Endothelial cell of umbilical vein (primary cell): ENCODE results near the gene CNIH2. TPM values are rescaled to one million over a fixed set of nuclear protein-coding genes. Genes with fewer than 3 reads are reported as not detected.

Experiments
- BruUV-seq: library from RNA; stranded (reverse); fragments of 400-500 nt; replicated peaks from 2 replicates; lab custom pipeline; 2021; lab: Mats Ljungman, UMichigan
- CTCF ChIA-PET: fragments of 300-600, 350-600 bp; sonication (Branson Sonifier 250); formaldehyde crosslinking; loops from one replicate; lab custom pipeline; 2021; ENCODE audit warnings: antibody characterized with exemption, inconsistent platforms; lab: Charles Lee
- POLR2A ChIA-PET: fragments of 300-600, 350-600 bp; sonication (Branson Sonifier 250); formaldehyde crosslinking; loops from one replicate; lab custom pipeline; 2021; ENCODE audit warnings: antibody characterized with exemption, inconsistent platforms; lab: Charles Lee
- DNase-seq: peaks from one replicate; pipeline ENCODE4 v3.0.0-alpha.2; 2011; ENCODE audit warnings: low read depth, low spot score
- FAIRE-seq: peaks from 2 replicates; lab custom pipeline; 2011; peaks lifted over from hg19 to GRCh38; lab: Jason Lieb, UNC
- H2AFZ ChIP-seq: 2 replicates; pipeline ENCODE4 v1.6.0; 2012; ENCODE audit warnings: low read depth, low read length, control low read depth, inconsistent platforms
- H3K27ac ChIP-seq: 2 replicates; pipeline ENCODE4 v1.5.1; 2011; ENCODE audit warnings: low read depth, mild to moderate bottlenecking, control low read depth, low read length, moderate library complexity; ENCODE audit not compliant: insufficient read depth
- H3K27me3 ChIP-seq, 2 experiments: 2 replicates each; pipeline versions ENCODE4 v1.6.0 to v1.6.1; 2011; ENCODE audit warnings: low read length in 2 of 2, mixed read lengths in 1 of 2; ENCODE audit not compliant: control insufficient read depth in 2 of 2, insufficient read depth in 2 of 2
- H3K36me3 ChIP-seq, 2 experiments: 2 replicates in 1 of 2; 3 replicates in 1 of 2; pipeline ENCODE4 v1.5.1; 2011; ENCODE audit warnings: low read length in 2 of 2, mild to moderate bottlenecking in 1 of 2, moderate library complexity in 1 of 2; ENCODE audit not compliant: control insufficient read depth in 2 of 2, insufficient read depth in 2 of 2; ENCODE audit errors: extremely low read depth in 1 of 2
- H3K4me1 ChIP-seq: 3 replicates; pipeline ENCODE4 v1.5.1; 2011; ENCODE audit warnings: mild to moderate bottlenecking, low read length; ENCODE audit not compliant: control insufficient read depth, insufficient read depth; ENCODE audit errors: extremely low read depth
- H3K4me2 ChIP-seq: 2 replicates; pipeline ENCODE4 v1.6.1; 2011; ENCODE audit warnings: low read length, control low read depth, mixed read lengths; ENCODE audit not compliant: insufficient read depth
- H3K4me3 ChIP-seq, 3 experiments: fragments of 200-600 bp in 1 of 3; sonication (generic), shearing (Covaris generic) in 1 of 3; replicated peaks in 1 of 3; 2 replicates each; pipeline ENCODE4 v1.5.1; 2011 to 2016; ENCODE audit warnings: control low read depth in 3 of 3, low read length in 3 of 3, mild to moderate bottlenecking in 2 of 3, inconsistent platforms in 1 of 3, low read depth in 1 of 3, moderate library complexity in 1 of 3; ENCODE audit not compliant: insufficient read depth in 1 of 3
- H3K79me2 ChIP-seq: 2 replicates; pipeline ENCODE4 v1.6.0; 2012; ENCODE audit warnings: low read length, inconsistent platforms; ENCODE audit not compliant: control insufficient read depth, insufficient read depth
- H3K9ac ChIP-seq: replicated peaks from 2 replicates; pipeline ENCODE3; 2011; ENCODE audit warnings: low read length, control low read depth; ENCODE audit not compliant: insufficient read depth; ENCODE audit errors: extremely low read depth
- H3K9me1 ChIP-seq: replicated peaks from 3 replicates; pipeline ENCODE4 v1.6.0; 2011; ENCODE audit warnings: mild to moderate bottlenecking, low read length; ENCODE audit not compliant: control insufficient read depth, insufficient read depth; ENCODE audit errors: extremely low read depth
- H3K9me3 ChIP-seq: replicated peaks from 2 replicates; pipeline ENCODE4 v1.5.1; 2012; ENCODE audit warnings: low read length, inconsistent platforms; ENCODE audit not compliant: control insufficient read depth, insufficient read depth
- H4K20me1 ChIP-seq: replicated peaks from 2 replicates; pipeline ENCODE3; 2011; ENCODE audit warnings: mild to moderate bottlenecking, low read length; ENCODE audit not compliant: control insufficient read depth, insufficient read depth; ENCODE audit errors: extremely low read depth
- EZH2 ChIP-seq: IDR thresholded peaks from 2 replicates; pipeline ENCODE4 v1.6.1; 2012; ENCODE audit warnings: borderline replicate concordance, low read depth, mild to moderate bottlenecking, moderate library complexity, low read length, inconsistent platforms; ENCODE audit not compliant: severe bottlenecking
- FOS ChIP-seq: IDR thresholded peaks from 2 replicates; pipeline ENCODE4 v1.6.1; 2011; ENCODE audit warnings: mild to moderate bottlenecking, low read length, moderate library complexity, borderline replicate concordance; ENCODE audit not compliant: insufficient read depth
- GATA2 ChIP-seq: IDR thresholded peaks from 2 replicates; pipeline ENCODE4 v1.7.0; 2011; ENCODE audit warnings: low read depth, mild to moderate bottlenecking, moderate library complexity, mixed read lengths, low read length; ENCODE audit not compliant: insufficient read length, insufficient read depth
- JUN ChIP-seq: IDR thresholded peaks from 2 replicates; pipeline ENCODE4 v1.6.1; 2011; ENCODE audit warnings: borderline replicate concordance, low read depth; ENCODE audit not compliant: insufficient read length, insufficient read depth
- MYC ChIP-seq: IDR thresholded peaks from one replicate; pipeline ENCODE4 v1.6.1; 2011; ENCODE audit warnings: mild to moderate bottlenecking, low read depth, low read length
- POLR2A ChIP-seq: IDR thresholded peaks from 2 replicates; pipeline ENCODE4 v1.6.1; 2012; ENCODE audit warnings: low read depth, mild to moderate bottlenecking, control low read depth, low read length
- POLR2AphosphoS5 ChIP-seq: IDR thresholded peaks from 2 replicates; pipeline ENCODE4 v1.6.1; 2012; ENCODE audit warnings: low read depth, mild to moderate bottlenecking, control low read depth, low read length, moderate library complexity; ENCODE audit not compliant: insufficient read depth
- dilution Hi-C: fragments of 300-500 bp; cut with MboI; formaldehyde crosslinking; loops from one replicate; pipeline ENCODE4 v1.15.0; 2019; ENCODE audit warnings: low sequenced_read_pairs; ENCODE audit not compliant: extremely low pct_ligation_motif_present
- intact Hi-C: fragments of 100-400 bp; cut with micrococcal nuclease; formaldehyde crosslinking; loops from one replicate; pipeline ENCODE4 v1.10.0; 2022
- polyA plus RNA-seq, 4 experiments: library from polyadenylated mRNA; depleted of rRNA in 3 of 4; stranded (reverse) in 3 of 4; unstranded in 1 of 4; fragments of >200 nt; gene quantifications; 2 replicates each; pipeline versions ENCODE4 v1.2.1 to v1.2.3, GENCODE V29; 2011 to 2012; ENCODE audit warnings: missing spikeins in 1 of 4
- total RNA-seq: library from RNA; stranded (reverse); gene quantifications from 2 replicates; pipeline ENCODE4 v1.2.3, GENCODE V29; 2021
- TF ChIP-seq, protein P1 (sequence below), 2 donors: IDR thresholded peaks; 1 replicate in 1 of 2; 2 replicates in 1 of 2; pipeline ENCODE4 v1.5.1; 2011; ENCODE audit warnings: low read length in 2 of 2, mild to moderate bottlenecking in 2 of 2, moderate library complexity in 2 of 2, control low read depth in 1 of 2, inconsistent platforms in 1 of 2, low read depth in 1 of 2; ENCODE audit not compliant: insufficient read depth in 1 of 2; ENCODE audit errors: extremely low read depth in 1 of 2
- TF ChIP-seq, protein P2 (sequence below): IDR thresholded peaks from 2 replicates; pipeline ENCODE4 v1.6.1; 2011; ENCODE audit not compliant: insufficient read depth, insufficient read length

CNIH2 gene
- total and polyA plus RNA-seq, 2 donors (not counting 3 experiments of a cell fraction or from before 2014, with no cell fraction given), result 0.46 to 1.2 TPM

DNA sequence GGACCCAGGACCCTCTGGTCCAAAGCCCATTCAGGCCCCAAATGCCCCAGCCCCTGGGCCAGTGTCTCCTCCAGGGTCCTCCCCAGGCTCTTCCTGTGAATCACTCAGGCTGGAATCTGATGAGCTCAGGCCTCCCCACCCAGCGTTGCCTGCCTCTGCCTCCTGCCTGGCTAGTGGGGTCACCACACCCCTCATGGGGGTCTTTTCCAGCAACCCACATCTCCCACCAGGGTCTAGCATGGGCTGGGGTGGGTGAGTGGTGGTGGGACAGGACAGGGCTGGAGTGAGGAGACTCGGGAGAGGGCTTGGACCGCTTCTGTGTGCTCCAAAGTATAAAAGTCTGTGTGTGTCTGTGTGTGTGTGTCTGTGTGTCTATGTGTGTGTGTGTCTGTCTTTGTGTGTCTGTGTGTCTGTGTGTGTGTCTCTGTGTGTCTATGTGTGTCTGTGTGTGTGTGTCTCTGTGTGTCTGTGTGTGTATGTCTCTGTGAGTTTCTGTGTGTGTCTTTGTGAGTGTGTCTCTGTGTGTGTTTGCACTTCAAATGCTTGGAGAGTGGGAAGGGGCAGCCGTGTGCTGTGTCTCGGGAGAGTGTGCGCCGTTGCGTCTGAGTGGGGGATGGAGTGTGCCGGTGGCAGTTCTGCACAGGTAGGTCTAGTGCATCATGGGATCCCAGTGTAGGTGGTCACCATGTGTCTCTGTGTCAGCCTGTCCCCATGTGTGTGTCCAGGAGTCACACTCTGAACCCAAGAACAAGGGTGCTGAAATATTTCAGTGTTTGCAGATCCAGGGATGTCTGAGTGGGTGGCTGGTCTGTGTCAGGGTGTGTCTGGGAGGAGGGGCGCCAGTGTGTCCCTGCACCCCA, 49.4 kb downstream of the CNIH2 start:
- Histone ChIP-seq H3K4me2 (no peak overlapping the region), H3K36me3 (no peaks in the 10 kb centered on the region), H3K79me2 (no peaks in the 10 kb centered on the region), H3K27ac (no peak overlapping the region), H3K9me1 (no peaks in the 10 kb centered on the region), H4K20me1 (no peaks in the 10 kb centered on the region), H3K4me1 (peaks cover 7% of the 10 kb centered on the region), H2AFZ (peak overlapping the region; percentile 11), H3K4me3 (no peak overlapping the region), H3K9ac (no peak overlapping the region), H3K9me3 (no peaks in the 10 kb centered on the region), H3K27me3 (no peaks in the 10 kb centered on the region)
- POLR2A ChIA-PET, result interaction anchor here (1.3 kb wide), 1 partner anchor 16 kb away, joined by 4 read pairs; no protein-coding TSS in a partner anchor
- FAIRE-seq (no peak), DNase-seq (no peak)
- TF ChIP-seq FOS (peak; percentile 37), MYC (no peak)
- CTCF ChIA-PET, result interaction anchor here (0.6 to 4.0 kb wide), 4 partner anchors 8 to 17 kb away, joined by 3 to 56 read pairs (median 6); partner anchors contain the start of genes CD248 and RIN1
- intact Hi-C loops, result loop anchor here (1.0 kb wide), 2 partner anchors 9 to 15 kb away; partner anchors contain the start of gene RIN1
- BruUV-seq, result no TSS peak
- dilution Hi-C loops, result no loop called here

DNA sequence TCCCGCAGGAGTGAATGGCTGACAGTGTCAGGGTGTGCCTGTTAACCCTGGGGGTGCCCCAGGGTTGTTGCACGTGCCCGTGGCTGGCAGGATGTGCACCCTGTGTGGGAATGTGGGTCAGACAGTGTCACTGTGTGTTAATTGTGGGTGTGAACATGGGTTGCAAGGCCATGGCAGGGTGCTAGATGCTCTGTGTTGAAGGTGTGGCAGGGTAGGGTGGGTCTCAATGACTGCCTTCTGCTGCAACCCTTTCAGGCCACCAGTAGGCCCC, 50.0 kb downstream of the CNIH2 start:
- BruUV-seq, result no TSS peak
- intact Hi-C loops, result loop anchor here (1.0 kb wide), 2 partner anchors 8 to 16 kb away; partner anchors contain the start of gene RIN1
- DNase-seq, result no peak

More for the DNA sequence above, 50.0 kb downstream of the CNIH2 start:
- H3K4me1 ChIP-seq, result peaks cover 7% of the 10 kb centered on the region
- TF ChIP-seq, protein P1, sequence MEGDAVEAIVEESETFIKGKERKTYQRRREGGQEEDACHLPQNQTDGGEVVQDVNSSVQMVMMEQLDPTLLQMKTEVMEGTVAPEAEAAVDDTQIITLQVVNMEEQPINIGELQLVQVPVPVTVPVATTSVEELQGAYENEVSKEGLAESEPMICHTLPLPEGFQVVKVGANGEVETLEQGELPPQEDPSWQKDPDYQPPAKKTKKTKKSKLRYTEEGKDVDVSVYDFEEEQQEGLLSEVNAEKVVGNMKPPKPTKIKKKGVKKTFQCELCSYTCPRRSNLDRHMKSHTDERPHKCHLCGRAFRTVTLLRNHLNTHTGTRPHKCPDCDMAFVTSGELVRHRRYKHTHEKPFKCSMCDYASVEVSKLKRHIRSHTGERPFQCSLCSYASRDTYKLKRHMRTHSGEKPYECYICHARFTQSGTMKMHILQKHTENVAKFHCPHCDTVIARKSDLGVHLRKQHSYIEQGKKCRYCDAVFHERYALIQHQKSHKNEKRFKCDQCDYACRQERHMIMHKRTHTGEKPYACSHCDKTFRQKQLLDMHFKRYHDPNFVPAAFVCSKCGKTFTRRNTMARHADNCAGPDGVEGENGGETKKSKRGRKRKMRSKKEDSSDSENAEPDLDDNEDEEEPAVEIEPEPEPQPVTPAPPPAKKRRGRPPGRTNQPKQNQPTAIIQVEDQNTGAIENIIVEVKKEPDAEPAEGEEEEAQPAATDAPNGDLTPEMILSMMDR (IDR thresholded peaks at IDR 0.05; ENCODE audit: extremely low read depth in 1 of 2, insufficient read depth in 1 of 2, low read depth in 1 of 2, low read length in 2 of 2), result no peak
- TF ChIP-seq POLR2A (no peak), EZH2 (no peak), JUN (no peak), POLR2AphosphoS5 (no peak), GATA2 (no peak), MYC (no peak), FOS (no peak)
- TF ChIP-seq, protein P2, sequence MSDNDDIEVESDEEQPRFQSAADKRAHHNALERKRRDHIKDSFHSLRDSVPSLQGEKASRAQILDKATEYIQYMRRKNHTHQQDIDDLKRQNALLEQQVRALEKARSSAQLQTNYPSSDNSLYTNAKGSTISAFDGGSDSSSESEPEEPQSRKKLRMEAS, result no peak
- no peaks in the 10 kb centered on the region for H3K9me3 ChIP-seq
- H3K27ac ChIP-seq, result no peak overlapping the region
- H2AFZ ChIP-seq, result no peak overlapping the region
- no peaks in the 10 kb centered on the region for H3K9me1 ChIP-seq
- H3K4me2 ChIP-seq, result no peak overlapping the region
- no peak for FAIRE-seq
- no peak overlapping the region for H3K9ac ChIP-seq
- no peaks in the 10 kb centered on the region for H3K36me3 ChIP-seq
- ChIA-PET CTCF (no interaction called here), POLR2A (no interaction called here)
- H4K20me1 ChIP-seq, result no peaks in the 10 kb centered on the region
- dilution Hi-C loops, result no loop called here
- H3K27me3 ChIP-seq, result no peaks in the 10 kb centered on the region
- H3K4me3 ChIP-seq, result no peak overlapping the region
- H3K79me2 ChIP-seq, result no peaks in the 10 kb centered on the region
